ENCODE data around the gene CDK5RAP3.
"Not testable (repeated sequence)": the region's sequence is repeated elsewhere in the genome, so short reads cannot be mapped to it uniquely, and the experiment has no call there.

Gene CDK5RAP3

GRCh38 chr17:47973541-47973940, 2.6 kb downstream of the CDK5RAP3 start:
- DNase-seq (ENCODE audit: low read depth in 4 of 4, low spot score in 1 of 4) = no peak

GRCh38 chr17:47975189-47975822, 4.4 kb downstream of the CDK5RAP3 start:
- DNase-seq (ENCODE audit: low read depth in 4 of 4, low spot score in 1 of 4) = no peak

- no peak for DNase-seq (ENCODE audit: low read depth in 4 of 4, low spot score in 1 of 4)
Observed at GRCh38 chr17:47975823-47976205, 4.9 kb downstream of the CDK5RAP3 start.

- peak in 3 of 4 experiments; percentile 14 to 23 (median 16) for DNase-seq (ENCODE audit: low read depth in 4 of 4, low spot score in 1 of 4)
Observed at GRCh38 chr17:47978324-47978723, 7.4 kb downstream of the CDK5RAP3 start.

GRCh38 chr17:47980541-47980940, 9.6 kb downstream of the CDK5RAP3 start:
- DNase-seq (ENCODE audit: low read depth in 4 of 4, low spot score in 1 of 4) = no peak

GRCh38 chr17:47981462-47981861, 10.5 kb downstream of the CDK5RAP3 start:
- DNase-seq (ENCODE audit: low read depth in 4 of 4, low spot score in 1 of 4) = no peak

DNA sequence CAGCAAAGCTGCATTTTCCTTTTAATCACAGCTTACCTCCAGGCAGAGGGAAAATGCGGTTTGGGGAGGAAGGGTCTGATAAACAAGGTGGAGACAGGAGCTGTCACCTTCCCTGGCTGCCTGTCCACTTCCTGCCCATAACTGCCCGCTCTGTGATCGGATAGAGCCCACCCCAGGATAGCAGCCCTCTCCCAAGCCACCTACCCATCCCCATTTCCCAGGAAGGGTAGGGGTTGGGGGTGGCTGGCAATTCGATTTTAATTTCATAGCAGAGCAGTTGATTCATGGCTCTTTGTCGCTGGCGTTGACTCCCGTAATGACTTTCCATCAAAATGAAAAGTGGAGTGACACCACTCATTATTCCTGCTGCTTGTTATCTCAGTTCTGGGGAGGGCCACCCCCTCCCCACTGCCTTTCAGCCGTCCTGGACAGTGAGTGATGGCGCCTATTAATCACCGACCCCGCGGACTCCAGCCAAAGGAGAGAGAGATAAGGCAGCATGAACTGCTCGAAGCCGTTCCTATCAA, 11.2 kb downstream of the CDK5RAP3 start:
- DNase-seq (ENCODE audit: low read depth in 4 of 4, low spot score in 1 of 4) = no peak

DNA sequence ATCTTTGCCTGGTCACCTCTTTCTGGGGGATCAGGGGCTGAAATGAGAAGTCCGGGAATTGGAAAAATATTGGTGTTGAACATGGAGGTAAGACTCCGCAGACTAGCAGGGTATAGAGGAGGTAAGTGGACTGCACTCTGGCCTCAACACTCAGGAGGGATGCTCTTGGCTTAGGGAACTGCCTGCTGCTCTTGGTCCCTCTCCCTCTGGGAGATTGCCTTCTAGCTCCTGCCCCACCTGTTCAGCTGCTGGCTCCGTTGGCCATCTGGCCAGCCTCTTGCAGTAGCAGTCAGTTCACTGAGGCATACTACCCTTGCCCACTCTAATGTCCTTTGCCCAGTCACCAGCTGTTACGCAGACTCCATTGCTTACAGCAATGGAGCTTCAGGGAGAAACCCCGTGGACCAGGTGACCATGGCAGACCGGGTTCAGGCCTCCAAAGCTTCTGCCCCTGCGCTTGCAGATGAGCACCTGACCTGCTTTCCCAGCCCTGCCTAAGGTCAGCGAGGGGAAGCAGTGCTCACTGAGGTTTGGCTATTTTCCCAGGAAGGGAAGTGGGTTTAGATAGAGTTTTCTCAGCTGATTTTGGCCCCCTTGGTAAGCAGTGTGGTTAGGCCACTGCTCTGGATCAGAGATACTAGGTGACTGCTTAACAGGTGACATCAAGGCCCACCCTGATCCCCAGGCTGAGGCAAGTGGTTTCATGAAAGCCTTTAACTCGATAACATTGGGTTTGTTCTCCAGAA, 11.9 kb downstream of the CDK5RAP3 start:
- DNase-seq (ENCODE audit: low read depth in 4 of 4, low spot score in 1 of 4) = no peak

GRCh38 chr17:47983492-47984223, 12.7 kb downstream of the CDK5RAP3 start:
- DNase-seq (ENCODE audit: low read depth in 4 of 4, low spot score in 1 of 4) = no peak

GRCh38 chr17:47986520-47986919, 15.6 kb downstream of the CDK5RAP3 start:
- DNase-seq (ENCODE audit: low read depth in 4 of 4, low spot score in 1 of 4) = no peak

DNA sequence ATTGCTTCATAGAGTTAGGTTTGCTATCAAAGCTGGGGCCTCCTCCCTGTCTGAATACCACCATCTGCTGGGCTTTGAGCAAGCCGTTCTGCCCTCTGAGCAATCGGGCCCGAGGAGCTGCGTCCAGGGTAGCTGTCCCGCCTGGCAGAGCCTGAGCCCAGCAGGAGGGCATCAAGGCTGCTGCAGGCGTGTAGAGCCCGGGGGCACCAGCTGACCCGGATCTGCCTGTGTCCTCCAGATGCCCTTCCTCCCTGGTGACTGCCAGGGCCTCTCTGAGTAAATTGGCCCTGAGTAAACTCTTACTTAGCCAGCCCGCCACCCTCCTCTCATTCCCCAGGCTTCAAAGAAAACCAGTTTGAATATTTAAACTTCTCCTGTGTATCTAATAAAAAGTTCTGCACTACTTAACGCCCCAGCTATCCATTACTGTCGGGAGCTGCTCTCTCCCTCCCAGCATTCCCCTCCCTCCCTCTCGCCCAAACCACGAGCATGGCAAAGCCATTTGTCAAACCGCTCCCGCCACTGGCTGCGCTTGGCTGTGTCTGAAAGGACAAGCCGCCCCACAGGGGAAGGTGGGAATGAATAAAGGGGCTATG, 16.4 kb downstream of the CDK5RAP3 start:
- no peak for DNase-seq (ENCODE audit: low read depth in 4 of 4, low spot score in 1 of 4)

DNA sequence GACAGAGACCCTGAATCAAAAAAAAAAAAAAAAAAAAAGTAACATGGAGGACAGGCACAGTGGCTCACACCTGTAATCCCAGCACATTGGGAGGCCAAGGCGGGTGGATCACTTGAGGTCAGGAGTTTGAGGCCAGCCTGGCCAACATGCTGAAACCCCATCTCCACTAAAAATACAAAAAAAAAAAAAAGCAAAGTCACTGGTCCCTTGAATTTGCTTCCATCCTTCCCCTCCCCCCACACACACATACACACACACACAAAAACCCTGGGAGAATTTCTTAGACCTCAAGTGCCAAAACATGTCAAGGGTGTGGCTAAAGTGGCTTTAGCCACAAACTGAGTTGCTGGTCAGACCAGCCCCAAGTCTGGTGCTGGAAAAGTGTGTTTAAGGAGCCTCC, 17.5 kb downstream of the CDK5RAP3 start:
- not testable (repeated sequence) for DNase-seq (ENCODE audit: low read depth in 4 of 4, low spot score in 1 of 4)

DNA sequence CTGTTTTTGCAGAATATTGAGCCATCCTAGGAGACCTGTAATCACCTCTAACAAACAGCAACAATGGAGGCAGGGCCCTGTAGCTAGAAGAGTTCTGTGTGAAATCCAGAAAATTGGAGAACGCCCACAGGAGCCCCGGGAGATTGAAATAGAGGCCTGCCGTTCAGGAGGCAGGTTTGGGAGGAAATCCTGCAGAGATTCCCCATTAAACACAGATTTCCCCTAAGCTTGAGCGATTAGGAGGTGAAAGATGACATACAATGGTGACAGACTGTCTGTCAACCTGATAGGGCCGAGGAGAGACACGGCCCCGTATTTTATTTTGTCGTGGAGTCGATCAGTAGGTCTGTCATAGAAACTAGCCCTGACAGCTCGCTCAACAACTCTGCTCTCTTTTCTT, 18.2 kb downstream of the CDK5RAP3 start:
- DNase-seq (ENCODE audit: low read depth in 4 of 4, low spot score in 1 of 4) = no peak

GRCh38 chr17:47989700-47990099, 18.8 kb downstream of the CDK5RAP3 start:
- DNase-seq (ENCODE audit: low read depth in 4 of 4, low spot score in 1 of 4) = no peak

DNA sequence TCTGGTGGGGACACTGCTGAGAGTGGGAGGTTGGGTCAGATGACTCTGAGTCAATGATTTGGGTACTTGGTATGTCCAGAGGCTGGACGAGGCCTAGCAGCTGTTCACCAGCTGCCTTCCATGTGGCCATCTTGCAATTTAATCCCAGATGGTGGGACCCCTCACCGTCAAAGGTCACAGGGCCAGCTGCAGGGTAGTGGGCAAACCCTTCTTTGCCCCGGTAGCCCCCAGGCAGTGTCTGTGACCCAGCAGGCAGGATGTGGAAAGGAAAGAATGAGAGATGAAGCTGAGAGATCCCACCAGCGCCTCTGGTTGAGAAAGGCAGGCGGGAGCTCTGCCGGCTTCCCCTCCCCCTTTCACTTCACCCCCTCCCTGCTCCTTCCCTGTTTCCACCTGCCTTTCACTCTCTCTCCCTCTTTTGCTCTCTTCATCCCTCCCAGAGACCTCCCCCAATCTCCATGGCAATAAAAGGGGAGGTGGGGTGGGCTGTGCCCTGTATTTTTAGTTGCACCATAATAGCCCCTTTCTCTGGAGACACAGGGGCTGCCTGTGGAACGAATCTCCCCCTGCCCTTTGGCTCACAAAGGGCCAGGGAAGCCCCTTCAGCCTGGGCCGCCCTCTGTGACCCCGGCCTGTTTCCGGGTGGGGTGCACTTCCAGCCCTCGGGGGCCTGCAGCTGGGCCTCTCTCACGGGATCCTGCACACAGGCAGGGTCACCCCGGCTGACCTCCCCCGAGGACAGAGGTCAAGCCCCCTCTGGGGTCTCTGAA, 20.2 kb downstream of the CDK5RAP3 start:
- no peak for DNase-seq (ENCODE audit: low read depth in 4 of 4, low spot score in 1 of 4)

DNA sequence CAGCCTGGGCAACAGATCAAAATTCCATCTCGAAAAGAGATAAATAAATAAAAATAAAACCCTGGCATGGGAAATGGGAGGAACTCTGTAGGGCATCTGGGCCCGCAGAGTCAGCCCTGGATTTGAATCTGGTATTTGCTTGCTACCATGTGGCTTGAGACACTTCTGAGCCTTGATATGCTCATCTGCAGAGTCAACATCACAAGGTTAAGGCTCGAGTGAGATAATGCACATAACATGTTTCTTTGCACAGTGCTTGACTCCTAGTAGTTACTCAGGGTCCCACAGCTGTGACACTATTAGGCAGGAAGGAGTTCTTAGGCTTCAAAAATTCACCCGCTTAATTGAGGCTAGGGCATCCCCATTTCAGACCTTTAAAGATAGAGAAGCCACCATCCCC, 21.3 kb downstream of the CDK5RAP3 start:
- DNase-seq (ENCODE audit: low read depth in 4 of 4, low spot score in 1 of 4) = no peak

- no peak for DNase-seq (ENCODE audit: low read depth in 4 of 4, low spot score in 1 of 4)
Observed at GRCh38 chr17:47993031-47993564, 22.2 kb downstream of the CDK5RAP3 start.

- no peak for DNase-seq (ENCODE audit: low read depth in 4 of 4, low spot score in 1 of 4)
Observed at GRCh38 chr17:47993964-47994363, 23.1 kb downstream of the CDK5RAP3 start.

DNA sequence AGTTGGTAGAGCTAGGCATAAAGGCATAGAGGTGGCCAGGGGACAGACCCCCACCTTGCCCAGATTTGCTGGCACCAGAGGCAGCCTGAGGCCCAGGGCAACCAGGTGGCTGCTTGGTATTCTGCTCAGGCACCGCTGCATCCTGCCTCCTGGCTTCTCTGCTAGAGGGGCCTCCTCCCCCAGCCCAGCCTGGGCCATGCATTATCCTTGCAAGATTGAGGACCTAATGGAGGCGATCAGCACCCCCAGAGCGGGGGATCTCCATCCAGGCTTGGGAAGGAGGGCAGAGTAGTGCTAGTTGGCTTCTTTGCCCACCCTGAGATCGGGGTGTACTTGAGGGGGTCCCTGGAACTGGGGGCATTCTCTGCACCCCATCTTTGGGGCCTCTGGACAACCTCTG, 23.8 kb downstream of the CDK5RAP3 start:
- DNase-seq (ENCODE audit: low read depth in 4 of 4, low spot score in 1 of 4) = no peak

DNA sequence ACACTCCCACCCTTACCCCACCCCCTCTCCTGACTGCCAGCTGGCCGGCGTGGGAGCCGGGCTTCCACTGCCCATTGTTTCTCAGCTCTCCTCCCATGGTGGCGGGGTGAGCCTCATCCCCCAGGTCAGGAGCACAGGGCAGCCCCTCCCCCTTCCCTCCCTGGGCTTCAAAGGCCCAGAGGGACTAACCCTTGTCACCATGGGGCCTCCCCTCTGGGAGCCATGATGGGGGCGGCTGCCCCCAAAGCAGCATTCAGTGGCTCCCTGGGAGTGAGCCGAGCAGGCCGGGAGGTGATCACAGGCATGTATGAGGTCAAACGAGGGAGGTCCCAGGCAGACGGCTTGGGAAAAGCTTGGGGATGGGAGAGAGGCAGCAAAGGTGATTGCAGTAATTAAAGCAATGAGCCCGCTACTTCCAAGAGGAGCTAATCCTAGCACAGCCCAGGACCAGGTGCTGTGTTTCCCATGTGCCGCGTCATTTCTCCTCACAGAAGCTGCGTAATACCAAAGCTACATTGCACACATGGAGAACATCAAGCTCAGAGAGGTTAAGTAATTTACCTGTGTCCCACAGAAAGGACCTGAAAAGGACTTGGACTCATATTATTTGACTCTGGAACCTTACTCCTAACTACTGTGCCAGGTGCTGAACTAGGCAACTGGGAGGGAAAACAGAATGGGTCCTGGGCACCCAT, 24.5 kb downstream of the CDK5RAP3 start:
- DNase-seq (ENCODE audit: low read depth in 4 of 4, low spot score in 1 of 4) = no peak
